Stimulated activated CD8-positive, alpha-beta memory T cell treated with anti-CD3 and anti-CD28 coated beads, Interleukin-12 subunit alpha, Interleukin-12 subunit beta, amount 100 ng/mL, for 1 hour (primary cell): ENCODE results near the gene STMP1.
"Not testable (repeated sequence)": the region's sequence is repeated elsewhere in the genome, so short reads cannot be mapped to it uniquely, and the experiment has no call there.

Source experiments
- DNase-seq: peaks from one replicate; pipeline ENCODE4 v3.0.0-alpha.2; 2020; ENCODE audit warnings: low read depth

Gene STMP1

DNA sequence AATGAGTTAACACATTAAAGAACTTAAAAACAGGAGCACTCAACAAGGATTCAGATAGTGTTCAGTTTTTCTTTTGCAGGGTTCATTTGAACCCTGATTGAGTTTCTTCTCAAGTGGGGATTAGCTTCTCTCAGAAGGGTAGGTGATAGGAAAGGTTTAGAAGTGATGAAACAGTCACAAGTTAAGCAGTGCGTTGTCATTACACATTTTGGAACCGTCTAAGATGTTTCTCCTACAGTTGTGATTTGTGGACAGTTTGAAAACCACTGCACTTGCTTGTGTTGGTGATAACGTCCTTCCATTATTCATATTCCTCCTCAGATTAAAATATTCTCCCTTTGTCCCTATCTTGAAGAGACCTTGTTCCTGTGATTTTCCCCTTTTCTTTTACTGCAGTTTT is 2.7 kb downstream of the STMP1 start:
- no peak for DNase-seq

DNA sequence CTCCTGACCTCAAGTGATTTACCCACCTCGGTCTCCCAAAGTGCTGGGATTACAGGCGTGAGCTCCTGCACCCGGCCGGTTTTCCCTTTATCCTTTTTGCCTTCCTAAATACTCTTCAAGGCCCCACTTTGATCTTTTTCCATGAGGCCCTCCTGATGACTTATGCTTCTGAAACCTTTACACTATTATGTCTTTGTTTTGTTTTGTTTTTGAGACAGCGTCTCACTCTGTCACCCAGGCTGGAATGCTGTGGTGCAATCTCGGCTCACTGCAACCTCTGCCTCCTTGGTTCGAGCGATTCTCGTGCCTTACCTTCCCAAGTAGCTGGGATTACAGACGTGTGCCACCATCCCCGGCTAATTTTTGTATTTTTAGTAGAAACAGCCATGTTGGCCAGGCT is 3.8 kb downstream of the STMP1 start:
- DNase-seq: no peak

DNA sequence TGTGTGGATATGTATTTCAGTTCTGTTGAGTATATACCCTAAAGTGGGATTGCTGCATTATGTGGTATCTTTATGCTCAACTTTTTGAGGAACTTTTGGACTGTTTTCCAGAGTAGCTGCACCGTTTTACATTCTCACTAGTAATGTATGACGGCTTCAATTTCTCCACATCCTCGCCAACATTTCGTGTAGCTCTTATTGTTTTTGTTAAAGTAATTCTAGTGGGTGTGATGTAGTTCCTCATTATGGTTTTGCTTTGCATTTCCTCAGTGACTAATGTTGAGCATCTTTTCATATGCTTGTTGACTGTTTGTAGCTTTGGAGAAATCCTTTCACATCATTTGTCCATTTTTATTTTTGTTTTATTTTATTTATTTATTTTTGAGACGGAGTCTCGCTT is 4.5 kb downstream of the STMP1 start:
- DNase-seq: no peak

DNA sequence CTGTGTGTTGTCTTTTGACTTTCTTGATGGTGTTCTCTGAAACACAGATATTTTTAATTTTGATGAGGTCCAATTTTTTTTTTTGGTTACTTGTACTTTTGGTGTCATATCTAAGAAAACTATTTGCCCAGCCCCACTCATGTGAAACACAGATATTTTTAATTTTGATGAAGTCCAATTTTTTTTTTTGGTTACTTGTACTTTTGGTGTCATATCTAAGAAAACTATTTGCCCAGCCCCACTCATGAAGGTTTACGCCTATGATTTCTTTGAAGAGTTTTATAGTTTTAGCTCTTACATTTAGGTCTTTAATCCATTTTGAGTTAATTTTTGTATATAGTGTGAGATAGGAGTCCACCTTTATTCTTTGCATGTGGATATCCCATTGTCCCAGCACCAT is 5.3 kb downstream of the STMP1 start:
- not testable (repeated sequence) for DNase-seq

DNA sequence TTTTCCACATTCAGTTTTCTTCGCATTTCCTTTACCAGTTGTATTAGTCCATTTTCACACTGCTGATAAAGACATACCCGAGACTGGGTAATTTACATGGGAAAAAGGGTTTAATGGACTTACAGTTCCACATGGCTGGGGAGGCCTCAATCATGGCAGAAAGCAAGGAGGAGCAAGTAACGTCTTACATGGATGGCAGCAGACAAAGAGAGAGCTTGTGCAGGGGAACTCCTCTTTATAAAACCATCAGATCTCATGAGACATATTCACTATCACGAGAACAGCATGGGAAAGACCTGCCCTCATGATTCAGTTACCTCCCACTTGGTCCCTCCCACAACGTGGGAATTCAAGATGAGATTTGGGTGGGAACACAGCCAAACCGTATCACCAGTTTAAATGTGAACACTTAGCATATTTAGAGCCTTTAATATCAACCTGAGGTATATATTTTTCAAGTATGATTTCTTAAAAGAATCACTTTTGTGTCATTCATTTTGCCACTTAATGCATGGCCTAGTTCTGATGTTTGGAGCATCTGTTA is 6.6 kb downstream of the STMP1 start:
- DNase-seq: not testable (repeated sequence)

DNA sequence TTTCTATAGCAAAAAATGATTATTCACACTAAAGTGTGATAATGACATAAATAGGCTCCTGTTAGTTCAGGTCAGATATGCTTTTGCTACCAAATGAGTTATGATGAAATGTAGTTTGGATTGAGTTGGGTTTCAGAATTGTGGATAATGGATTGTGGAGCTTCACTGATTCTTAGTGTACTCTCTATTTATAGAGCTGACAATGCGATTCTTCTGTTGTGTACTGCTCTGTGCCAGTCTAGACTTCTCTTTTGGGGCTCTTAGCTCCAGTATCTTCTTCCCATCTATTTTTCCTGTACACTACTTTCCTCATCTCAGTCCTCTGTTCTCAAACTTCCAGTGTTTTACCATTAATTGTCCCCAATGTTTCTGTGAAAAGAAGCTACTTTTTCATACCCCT is 7.5 kb downstream of the STMP1 start:
- no peak for DNase-seq

DNA sequence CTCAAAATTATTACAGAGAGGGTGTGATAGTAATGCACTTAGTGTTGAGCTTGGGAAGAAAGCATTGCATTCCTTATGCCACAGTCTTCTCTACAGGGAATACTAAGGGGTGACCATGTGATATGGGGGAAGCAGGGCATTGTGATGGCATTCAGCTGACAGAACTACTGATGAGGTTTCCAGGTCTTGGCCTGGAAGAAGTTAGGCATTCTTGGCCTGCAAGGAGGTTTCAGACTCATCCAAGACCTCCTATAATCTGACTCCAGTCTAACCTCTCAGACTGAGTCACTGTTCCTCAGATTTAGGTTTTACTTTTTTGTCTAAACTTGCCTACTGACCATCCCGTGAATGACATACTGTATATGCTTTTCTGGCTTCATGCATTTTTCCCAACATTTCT is 7.9 kb downstream of the STMP1 start:
- DNase-seq: no peak

DNA sequence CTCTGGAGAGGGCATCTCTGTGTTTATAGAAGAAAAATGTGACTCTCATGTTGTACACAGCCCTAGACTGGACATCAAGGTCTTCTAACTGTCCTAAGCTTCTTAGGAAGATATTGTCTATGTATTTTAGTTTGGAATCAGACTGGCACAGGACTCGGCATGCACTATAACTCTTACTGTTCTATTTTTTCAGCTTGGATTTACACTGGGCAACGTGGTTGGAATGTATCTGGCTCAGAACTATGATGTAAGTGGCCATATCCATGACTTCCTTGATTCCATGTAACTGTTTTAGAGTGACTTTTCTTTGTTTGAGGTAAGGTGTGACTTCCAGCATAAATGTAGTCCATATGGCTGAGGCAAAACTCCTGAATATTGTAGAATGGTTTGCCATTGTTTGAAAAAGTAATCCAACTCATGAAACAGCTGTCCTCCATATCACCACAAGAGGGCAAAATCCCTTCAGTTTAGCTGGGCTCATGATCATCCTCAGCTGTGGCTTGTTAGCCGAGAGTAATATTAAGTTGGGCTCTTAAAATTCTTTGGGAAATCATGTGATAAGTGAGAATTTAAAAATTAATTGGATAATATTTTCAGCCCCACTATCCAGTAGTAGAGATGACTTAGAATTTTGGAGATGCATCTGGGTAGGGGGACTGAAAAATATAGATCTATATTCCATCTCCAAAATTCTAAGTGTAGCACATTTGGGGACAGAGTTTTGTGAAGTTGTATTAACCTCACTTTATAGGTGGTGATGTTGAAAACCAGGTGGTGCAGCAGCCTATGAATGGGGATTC is 10.4 kb downstream of the STMP1 start:
- no peak for DNase-seq

DNA sequence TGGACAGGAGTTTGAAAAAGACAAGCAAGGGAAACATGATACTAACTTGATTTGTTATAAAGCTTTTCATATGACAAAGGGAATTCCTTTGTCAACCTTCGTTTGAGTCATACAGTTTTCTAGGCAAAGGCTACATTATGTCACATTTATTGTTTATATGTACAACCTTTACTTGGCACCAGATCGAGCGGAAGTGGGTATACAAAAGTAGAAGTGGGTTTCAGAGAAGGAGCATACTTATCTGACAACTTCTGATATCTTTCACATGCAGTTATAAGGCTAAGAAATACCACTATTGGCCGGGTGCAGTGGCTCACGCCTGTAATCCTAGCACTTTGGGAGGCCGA is 11.0 kb downstream of the STMP1 start:
- no peak for DNase-seq

DNA sequence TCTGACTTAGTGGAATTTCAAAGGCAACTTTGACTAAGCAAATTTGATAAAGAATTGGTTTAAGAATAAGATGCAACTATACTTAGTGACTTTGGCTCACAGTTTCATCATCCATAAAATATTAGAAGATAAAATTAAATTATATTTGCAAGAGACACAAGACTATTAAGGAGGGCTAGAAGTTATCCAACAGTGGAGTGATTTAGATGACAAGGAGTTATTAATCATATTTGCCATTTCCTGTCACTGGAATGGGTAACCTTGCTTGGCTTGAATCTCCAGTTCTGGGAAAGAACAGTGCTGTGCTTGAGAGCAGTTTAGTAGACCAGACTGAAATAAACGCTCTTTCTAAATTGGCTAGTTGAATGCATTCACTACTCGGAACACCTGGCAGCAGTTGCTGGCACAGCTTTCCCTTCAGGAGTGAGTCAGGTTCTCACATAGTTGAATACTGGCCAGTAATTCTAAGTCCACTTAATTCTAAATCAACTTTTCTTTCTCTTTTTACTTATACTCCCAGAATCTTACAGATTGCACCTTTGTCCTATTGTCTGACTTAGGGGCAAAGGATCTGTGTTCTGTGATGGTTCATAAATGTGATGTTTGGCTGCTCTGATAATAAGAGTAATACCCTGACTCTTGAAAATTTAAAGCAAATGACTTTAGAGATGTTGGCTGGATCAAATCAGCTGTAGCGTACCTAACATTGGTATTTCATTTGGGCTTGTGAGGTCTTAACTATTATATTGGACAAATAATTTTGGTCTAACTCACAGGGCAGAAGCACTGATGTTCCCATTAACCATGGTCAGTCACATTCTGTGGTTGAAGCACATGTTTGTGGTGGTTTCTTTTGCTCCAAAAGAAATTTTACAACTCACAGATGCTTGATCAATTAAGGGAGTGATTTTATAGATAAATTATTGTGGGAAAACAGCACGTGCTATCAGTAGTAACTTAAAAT is 16.6 kb downstream of the STMP1 start:
- no peak for DNase-seq

DNA sequence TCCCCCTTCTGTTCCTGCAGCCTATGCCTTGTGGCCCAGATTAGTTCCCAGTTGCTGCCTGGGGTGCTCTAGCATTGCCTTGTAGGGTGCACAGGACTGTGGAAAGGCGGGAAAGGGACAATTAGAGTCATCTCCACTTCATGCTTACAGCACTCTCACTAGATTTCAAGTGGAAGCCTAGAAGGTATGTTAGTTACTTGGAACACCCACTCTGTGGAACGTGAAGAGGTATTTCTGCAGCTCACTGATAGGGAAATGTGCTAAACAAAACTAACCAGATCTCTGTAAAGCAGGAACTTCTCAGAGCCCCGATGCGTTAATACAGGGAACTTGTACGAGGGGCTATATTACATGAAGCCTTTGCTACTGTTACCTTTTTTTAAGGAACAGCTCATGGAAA is 19.4 kb downstream of the STMP1 start:
- no peak for DNase-seq

DNA sequence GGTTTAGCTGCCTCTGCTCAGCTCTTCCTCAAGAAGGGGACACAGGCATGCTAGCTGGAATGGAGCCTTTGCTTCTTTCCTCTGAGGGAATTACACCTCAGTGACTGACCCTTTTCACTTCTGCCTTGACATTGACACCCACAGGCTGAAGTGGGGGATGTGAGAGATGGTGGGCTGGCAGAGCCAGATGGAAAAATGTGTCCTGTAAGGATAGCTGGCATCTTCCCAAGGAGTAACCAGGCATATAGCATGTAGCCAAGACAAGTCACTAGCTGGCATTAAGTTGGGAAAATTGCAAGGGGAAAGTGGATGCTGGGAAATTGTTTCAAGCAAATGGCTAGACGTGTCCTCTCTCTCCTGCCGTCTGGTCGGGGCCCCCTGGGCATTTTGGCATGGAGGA is 19.9 kb downstream of the STMP1 start:
- DNase-seq: no peak

DNA sequence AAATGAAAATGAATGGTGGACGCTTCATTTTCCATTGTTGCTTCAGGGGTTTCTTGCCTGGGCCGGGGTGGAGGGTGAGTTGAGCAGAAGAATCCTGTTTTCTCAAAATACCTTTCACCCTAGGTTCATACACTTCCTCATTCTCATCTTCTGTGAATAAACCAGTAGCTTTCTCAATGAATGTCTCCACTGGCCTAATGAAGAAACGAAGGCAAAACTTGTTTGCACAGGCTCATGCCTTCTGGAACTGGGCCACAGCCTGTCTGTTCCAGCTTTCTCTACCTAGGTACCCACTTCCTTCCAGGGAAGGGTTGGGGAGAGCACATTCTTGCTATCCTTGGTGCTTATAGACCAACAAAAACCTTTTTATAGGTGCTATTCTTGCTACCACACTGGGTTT is 21.3 kb downstream of the STMP1 start:
- no peak for DNase-seq

DNA sequence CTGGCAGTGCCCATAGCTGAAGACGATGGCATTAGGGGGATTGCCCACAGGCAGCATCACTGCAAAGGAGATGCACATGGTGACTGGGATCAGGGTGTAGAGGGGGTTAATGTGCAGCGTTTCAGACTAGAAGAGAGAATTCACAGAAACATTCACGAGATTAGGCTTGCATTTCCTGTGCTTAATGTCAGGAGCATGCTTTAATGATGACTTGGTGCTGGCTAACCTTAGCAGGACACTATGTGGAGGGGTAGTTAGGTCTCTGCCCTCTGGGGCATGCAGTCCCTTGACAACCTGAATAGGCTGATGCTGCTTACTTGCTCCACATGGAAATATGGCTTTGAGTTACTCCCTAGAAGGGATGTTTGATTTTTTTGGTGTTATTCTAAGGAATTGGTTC is 21.8 kb downstream of the STMP1 start:
- no peak for DNase-seq

DNA sequence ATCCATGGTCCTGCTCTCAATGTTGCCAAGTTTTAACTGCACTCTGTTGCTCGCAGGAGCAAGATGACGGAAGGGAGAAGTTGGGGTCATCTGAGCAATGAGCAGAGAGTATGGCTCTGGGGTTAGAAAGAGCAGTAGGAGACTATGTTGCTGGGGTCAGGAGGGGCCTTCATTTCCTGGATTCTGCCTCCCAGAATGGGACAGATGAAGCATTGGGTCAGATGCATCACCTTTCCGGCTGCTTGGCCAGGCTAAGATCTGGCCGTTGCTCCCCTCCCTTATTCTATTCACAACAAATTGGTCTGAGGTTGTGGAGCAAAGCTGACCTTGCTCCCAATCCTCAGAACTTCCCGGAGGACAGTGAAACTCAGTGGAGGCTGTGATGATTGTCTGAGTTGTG is 22.4 kb downstream of the STMP1 start:
- DNase-seq: no peak

DNA sequence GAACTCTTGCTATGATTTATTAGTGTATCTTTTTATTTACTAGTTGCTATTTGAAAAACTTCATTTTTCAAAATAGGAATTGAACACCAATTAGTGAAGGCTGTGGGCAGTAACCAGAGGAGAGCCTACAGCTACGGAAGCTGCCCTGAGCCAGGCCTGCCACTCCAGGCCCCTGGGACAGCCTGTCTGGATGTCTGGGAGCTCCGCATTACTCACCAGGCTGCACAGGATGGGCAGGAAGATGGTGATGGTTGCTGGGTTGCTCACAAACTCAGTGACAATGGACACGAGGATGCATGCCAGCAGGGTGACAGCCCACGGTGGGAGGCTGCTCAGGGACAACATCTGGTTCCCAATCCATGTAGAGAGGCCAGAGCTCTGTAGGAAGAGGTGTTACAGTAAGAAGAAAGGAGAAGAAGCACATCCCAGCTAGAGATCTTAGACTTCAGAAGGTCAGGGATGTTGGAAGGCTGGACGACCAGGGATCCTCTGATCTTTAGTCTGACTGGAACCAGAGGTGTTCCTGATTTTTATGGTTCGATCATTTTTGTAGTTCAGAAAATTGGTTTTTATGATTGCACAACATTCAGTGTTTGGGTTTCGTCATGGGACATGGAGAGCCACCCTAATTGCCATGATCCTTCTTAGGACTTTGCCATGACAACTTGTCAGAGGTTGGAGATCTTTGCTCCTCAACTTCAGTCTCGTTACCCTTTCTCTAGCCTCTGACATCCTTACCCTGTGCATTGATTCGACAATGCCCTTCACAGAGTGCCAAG is 23.2 kb downstream of the STMP1 start:
- DNase-seq: no peak

DNA sequence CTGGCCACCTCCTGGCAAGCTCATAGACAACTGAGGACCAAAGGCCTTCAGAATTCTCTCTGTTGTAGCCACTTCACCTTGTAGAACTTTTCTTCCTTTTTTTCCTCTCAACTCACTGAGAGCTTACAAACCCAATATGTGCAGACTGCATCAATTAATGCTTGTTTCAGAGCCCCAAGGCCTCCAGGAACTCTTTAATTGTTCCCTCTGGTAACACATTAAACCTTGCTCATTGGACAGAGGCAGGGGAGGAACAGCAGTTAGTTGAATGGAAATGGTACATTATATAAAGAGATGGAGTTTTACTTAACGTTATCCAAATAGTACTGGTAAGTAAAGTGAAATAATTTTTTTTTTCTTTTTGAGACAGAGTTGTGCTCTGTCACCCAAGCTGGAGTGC is 25.2 kb downstream of the STMP1 start:
- no peak for DNase-seq

DNA sequence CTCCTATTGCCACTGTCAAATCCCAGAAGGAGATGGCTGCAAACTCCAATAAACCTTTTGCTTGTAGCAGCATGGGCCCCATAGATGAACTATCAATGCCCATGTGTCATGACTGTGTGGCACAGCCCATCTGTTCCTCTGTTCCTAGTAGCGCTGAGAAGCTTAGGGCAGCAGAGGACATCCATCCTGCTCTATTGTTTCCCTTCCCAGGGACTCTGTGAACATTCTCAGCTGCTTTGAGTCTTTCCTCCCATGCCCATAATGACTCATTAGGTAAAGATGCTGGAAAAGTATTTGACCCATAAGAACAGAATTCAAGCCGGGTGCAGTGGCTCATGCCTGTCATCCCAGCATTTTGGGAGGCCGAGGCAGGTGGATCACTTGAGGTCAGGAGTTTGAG is 28.3 kb downstream of the STMP1 start:
- no peak for DNase-seq

DNA sequence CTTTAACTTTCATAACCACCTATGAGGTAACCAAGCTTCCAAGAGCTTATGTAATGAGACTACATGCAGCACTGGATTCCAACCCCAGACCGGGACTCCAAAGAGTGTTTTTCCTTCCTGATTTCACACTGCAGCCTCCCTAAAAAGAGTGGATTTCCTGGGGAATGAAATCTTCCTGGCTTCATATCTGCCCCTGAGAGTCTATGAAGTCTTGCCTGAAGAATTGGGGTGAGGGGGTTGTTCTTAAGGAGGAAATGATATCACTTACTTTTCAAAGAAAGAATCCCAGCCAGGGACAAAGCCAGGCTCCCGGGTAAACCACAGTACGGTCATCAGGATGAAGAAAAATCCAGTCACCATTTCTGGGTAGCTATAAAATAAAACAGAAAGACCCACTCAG is 29.7 kb downstream of the STMP1 start:
- no peak for DNase-seq

DNA sequence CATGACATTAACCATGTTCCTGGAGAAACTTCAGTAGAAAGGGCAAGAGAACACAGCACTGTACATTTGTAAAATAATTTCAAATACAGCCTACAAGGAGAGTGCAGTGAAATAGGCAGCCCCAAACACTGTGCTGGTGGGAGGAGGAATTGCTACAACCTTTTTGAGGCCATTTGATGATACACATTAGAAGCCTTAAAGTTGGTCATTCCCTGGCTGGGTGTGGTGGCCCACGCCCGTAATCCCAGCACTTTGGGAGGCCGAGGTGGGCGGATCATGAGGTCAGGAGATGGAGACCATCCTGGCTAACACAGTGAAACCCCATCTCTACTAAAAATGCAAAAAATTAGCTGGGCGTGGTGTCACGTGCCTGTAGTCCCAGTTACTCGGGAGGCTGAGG is 30.3 kb downstream of the STMP1 start:
- DNase-seq: not testable (repeated sequence)

DNA sequence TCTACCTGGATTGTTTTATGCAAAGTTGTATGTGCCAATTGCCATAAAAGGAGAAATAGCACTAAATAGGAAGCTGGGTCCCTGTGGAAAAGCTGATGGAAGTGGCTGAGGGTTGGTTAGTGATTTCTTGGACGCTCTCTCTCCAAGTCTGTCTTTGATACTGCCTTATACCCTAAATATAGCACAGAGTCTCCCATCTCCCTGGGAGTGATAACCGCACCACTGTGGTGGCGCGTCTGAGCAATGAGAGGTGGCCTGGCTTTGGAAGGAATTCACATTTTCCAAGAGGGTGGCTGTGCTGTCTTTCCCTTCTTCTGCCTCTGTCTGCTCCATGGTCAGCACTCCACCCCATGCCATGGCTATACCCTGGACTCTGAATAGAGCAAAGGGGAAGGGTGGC is 31.2 kb downstream of the STMP1 start:
- no peak for DNase-seq

DNA sequence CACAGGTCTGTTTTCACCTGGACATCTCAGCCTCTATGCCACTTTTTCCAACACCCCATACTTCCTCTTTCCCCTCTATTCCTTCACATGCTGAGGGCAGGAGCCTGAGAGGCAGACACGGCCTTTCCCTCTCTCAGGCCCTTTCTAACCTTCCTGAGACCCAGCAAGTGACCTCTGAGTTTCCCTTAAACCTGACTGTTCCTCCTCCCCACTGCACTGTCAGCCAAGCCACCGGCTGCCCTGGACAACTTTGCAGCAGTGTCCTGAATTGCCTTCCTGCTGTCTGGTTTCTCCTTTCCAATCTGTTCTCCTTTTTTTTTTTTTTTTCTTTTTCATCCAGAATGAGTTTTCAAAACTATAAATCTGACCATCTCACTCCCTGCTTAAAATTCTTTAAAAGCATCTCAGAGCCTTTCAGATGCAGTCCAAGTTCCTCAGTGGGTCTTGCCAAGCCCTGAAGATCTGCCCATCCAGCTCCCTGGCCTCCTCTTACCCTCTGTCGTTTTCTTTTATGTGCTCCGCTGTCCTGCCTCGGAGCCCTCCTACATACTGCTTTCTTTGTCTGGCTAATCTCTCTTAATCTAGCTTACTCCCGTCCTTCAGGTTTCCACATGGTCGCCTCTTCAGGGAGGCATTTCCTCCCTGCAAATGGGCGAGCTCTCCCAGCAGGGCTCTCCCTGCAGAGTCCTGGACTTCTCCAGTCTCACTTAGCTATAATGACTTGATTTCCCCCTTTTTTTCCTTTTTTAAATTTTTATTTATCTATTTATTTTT is 35.1 kb downstream of the STMP1 start:
- no peak for DNase-seq
